NB4 (cell line): ENCODE results near the gene MGMT.

Experiments used
- DNase-seq: peaks from one replicate; pipeline ENCODE4 v3.0.0; 2010; ENCODE audit warnings: low read depth
- H3K4me3 ChIP-seq: one replicate; pipeline ENCODE4 v1.5.1; 2011; ENCODE audit warnings: mild to moderate bottlenecking, low read depth, low read length, moderate library complexity
- MYC ChIP-seq: IDR thresholded peaks from 2 replicates; pipeline ENCODE4 v1.6.1; 2011; ENCODE audit warnings: low read depth, low read length
- POLR2A ChIP-seq: IDR thresholded peaks from 2 replicates; pipeline ENCODE4 v1.6.1; 2011; ENCODE audit warnings: mild to moderate bottlenecking; ENCODE audit not compliant: insufficient read length; ENCODE audit errors: extremely low read depth
- TF ChIP-seq, protein P1 (sequence below): IDR thresholded peaks from one replicate; pipeline ENCODE4 v1.5.1; 2012; ENCODE audit warnings: low read depth, low read length
- TF ChIP-seq, protein P2 (sequence below): IDR thresholded peaks from 2 replicates; pipeline ENCODE4 v1.6.1; 2011; ENCODE audit warnings: low read depth, low read length

Gene MGMT

DNA sequence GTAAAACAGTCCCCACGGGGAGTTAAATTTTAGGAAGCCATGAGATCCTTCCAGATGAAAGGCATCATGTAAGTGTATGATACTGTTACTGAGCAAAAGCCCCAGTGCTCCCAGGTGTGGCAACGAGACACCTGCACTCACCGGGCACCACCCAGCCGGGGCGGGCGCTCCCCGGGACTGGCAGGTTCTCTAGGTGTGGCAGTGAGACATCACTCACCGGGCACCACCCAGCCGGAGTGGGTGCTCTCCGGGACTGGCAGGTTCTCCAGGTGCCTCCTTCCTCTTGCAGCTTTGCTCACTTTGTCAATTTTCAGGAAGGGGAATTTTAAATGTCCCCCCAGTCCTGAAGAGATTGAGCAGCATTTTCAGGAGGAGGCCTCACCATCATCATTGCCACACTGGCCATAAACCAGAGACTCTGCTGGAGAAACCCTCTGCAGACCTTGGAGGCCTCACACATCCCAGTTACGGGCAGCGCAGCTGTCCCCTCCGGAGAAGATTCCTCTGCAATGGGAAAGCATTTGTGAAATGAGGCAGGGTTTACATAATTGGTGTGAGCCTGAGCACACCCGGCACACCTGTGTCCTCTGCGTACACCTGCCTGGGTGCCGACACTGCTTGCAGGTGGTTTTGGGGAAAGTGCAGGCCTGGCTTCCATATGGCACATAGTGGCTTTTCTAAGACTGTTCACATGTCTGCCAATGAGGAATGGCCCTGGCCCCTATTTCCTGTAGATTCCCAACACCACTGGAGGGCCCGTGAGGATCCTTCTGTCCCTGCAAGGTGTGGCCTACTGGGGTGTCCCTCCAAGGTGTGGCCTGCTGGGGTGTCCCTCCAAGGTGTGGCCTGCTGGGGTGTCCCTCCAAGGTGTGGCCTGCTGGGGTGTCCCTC is 305.7 kb downstream of the MGMT start:
- TF ChIP-seq MYC (no peak), POLR2A (no peak)
- TF ChIP-seq, protein P1, sequence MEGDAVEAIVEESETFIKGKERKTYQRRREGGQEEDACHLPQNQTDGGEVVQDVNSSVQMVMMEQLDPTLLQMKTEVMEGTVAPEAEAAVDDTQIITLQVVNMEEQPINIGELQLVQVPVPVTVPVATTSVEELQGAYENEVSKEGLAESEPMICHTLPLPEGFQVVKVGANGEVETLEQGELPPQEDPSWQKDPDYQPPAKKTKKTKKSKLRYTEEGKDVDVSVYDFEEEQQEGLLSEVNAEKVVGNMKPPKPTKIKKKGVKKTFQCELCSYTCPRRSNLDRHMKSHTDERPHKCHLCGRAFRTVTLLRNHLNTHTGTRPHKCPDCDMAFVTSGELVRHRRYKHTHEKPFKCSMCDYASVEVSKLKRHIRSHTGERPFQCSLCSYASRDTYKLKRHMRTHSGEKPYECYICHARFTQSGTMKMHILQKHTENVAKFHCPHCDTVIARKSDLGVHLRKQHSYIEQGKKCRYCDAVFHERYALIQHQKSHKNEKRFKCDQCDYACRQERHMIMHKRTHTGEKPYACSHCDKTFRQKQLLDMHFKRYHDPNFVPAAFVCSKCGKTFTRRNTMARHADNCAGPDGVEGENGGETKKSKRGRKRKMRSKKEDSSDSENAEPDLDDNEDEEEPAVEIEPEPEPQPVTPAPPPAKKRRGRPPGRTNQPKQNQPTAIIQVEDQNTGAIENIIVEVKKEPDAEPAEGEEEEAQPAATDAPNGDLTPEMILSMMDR: no peak
- TF ChIP-seq, protein P2, sequence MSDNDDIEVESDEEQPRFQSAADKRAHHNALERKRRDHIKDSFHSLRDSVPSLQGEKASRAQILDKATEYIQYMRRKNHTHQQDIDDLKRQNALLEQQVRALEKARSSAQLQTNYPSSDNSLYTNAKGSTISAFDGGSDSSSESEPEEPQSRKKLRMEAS: no peak
- H3K4me3 ChIP-seq: no peak overlapping the region
- no peak for DNase-seq

DNA sequence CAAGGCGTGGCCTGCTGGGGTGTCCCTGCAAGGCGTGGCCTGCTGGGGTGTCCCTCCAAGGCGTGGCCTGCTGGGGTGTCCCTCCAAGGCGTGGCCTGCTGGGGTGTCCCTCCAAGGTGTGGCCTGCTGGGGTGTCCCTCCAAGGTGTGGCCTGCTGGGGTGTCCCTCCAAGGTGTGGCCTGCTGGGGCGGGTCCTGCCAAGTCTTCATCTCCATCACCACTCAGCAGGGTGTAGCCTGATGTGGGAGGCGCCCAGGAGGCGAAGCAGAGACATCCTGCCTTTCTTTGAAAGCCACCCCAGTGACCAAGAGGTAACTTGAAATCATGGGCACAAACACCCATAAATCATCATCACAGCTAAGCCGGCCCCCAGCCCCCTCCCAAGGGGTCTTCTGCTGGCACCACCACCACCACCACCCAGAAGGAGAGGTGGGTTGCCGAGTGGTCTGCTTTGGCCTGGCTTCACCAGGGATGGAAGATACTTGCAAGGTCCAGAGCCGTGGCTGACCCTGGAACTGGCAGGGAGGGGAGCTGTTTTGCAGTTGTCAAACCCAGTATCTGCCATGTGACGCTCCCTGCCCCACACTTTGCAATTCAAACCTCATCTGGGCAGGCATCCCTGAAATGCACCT is 306.4 kb downstream of the MGMT start:
- H3K4me3 ChIP-seq: no peak overlapping the region
- DNase-seq: no peak
- TF ChIP-seq, protein P1: no peak
- TF ChIP-seq MYC (no peak), POLR2A (no peak)
- TF ChIP-seq, protein P2: no peak

DNA sequence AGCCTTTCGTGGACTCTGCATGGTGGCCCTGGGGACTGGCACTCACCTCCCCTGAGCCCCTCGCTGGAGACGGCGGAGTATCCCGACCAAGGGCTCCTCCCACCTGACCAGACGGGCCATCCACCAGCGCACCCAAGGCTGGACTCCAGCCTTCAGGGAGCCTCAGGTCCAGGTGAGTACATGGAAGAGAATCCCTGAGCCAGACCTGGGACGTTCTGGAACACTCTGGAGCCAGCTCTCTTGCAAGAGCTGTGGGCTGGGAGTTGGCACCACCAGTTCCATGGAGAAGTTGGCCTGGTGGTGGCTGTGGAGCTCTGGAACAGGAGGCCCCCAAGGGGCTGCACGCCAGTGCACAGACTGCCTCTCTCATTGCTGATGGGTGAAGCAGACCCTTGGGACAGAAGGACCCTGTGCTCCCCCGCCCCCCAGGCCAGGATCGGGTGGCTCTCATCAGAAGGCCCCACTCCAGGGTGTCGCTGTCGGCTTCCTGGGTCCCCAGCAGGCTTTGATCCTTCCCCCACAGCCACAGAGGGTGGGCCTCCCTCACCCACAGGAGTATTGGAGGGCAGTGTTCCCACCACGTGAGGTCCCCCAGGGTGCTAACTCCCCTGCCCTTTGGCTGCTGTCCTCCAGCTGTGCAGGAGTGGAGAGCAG is 307.2 kb downstream of the MGMT start:
- TF ChIP-seq POLR2A (no peak), MYC (no peak)
- TF ChIP-seq, protein P2: no peak
- TF ChIP-seq, protein P1: no peak
- DNase-seq: no peak
- no peak overlapping the region for H3K4me3 ChIP-seq

- no peak overlapping the region for H3K4me3 ChIP-seq
- DNase-seq: no peak
- TF ChIP-seq, protein P1: no peak
- TF ChIP-seq POLR2A: no peak
- no peak for TF ChIP-seq MYC
- TF ChIP-seq, protein P2: no peak
Observed at GRCh38 chr10:129774736-129775401, 307.8 kb downstream of the MGMT start.

DNA sequence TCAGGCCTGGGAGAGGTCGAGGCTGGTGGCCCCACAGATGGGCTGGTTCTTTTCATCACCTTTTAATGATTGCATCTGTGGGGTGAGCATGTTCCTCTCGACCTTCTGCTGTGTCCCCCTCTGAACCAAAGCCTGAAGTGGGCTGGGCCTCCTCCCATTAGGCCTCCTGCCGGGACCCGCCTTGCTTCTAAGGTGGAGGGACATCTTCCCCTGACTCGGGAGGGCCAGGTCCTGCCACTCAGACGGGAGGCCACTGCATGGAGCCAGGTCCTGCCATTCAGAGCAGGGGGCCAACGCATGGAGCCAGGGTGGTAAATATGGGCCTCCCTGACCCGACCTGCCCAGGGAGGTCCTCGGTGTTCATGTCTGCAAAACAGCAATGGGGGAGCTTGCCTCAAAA is 308.6 kb downstream of the MGMT start:
- DNase-seq: no peak
- H3K4me3 ChIP-seq: no peak overlapping the region
- TF ChIP-seq POLR2A (no peak), MYC (no peak)
- TF ChIP-seq, protein P2: no peak
- TF ChIP-seq, protein P1: no peak
